HEK293 (cell line): ENCODE measurements around the gene SRF.

ENCODE experiments used
- CTCF ChIP-seq: fragments of 450-650 bp; formaldehyde crosslinking; IDR thresholded peaks from 2 replicates; pipeline ENCODE4 v1.5.1; 2016; ENCODE audit warnings: missing biosample characterization, missing genetic modification characterization
- OSR2 ChIP-seq: fragments of 450-650 bp; formaldehyde crosslinking; IDR thresholded peaks from 2 replicates; pipeline ENCODE4 v1.5.1; 2016; ENCODE audit warnings: missing biosample characterization, missing genetic modification characterization
- TRIM28 ChIP-seq: IDR thresholded peaks from 2 replicates; pipeline ENCODE4 v1.6.1; 2011; ENCODE audit warnings: low read length, control low read depth, borderline replicate concordance
- ZBTB1 ChIP-seq: fragments of 450-650 bp; formaldehyde crosslinking; IDR thresholded peaks from 2 replicates; pipeline ENCODE4 v1.5.1; 2016; ENCODE audit warnings: missing biosample characterization, missing genetic modification characterization
- ZNF121 ChIP-seq: fragments of 450-650 bp; formaldehyde crosslinking; IDR thresholded peaks from 2 replicates; pipeline ENCODE4 v1.5.1; 2016; ENCODE audit warnings: missing biosample characterization, missing genetic modification characterization
- ZNF184 ChIP-seq: fragments of 450-650 bp; IDR thresholded peaks from 2 replicates; pipeline ENCODE4 v1.5.1; 2018; ENCODE audit warnings: missing biosample characterization, mild to moderate bottlenecking, missing genetic modification characterization
- ZNF394 ChIP-seq: fragments of 450-650 bp; formaldehyde crosslinking; IDR thresholded peaks from 2 replicates; pipeline ENCODE4 v1.5.1; 2016; ENCODE audit warnings: missing biosample characterization, missing genetic modification characterization, mild to moderate bottlenecking, moderate library complexity, borderline replicate concordance
- ZNF521 ChIP-seq: fragments of 450-650 bp; formaldehyde crosslinking; IDR thresholded peaks from 2 replicates; pipeline ENCODE4 v1.5.1; 2017; ENCODE audit warnings: missing biosample characterization, mild to moderate bottlenecking, missing genetic modification characterization
- ZNF623 ChIP-seq: fragments of 450-650 bp; formaldehyde crosslinking; IDR thresholded peaks from 2 replicates; pipeline ENCODE4 v1.5.1; 2016; ENCODE audit warnings: missing biosample characterization, missing genetic modification characterization
- ZNF639 ChIP-seq: fragments of 450-650 bp; formaldehyde crosslinking; IDR thresholded peaks from 2 replicates; pipeline ENCODE4 v1.5.1; 2016; ENCODE audit warnings: missing biosample characterization, missing genetic modification characterization
- ZNF704 ChIP-seq: fragments of 450-650 bp; formaldehyde crosslinking; IDR thresholded peaks from 2 replicates; pipeline ENCODE4 v1.5.1; 2016; ENCODE audit warnings: missing biosample characterization, missing genetic modification characterization

- TF ChIP-seq CTCF (tag by site-specific recombination): no peak
- no peak for TF ChIP-seq ZNF623 (tag by site-specific recombination)
- TF ChIP-seq ZNF121: no peak
- no peak for TF ChIP-seq ZNF521 (tag by site-specific recombination)
- no peak for TF ChIP-seq TRIM28
- TF ChIP-seq ZNF639 (tag by site-specific recombination): no peak
- no peak for TF ChIP-seq ZNF184 (tag by site-specific recombination)
- no peak for TF ChIP-seq ZBTB1 (tag by site-specific recombination)
- TF ChIP-seq ZNF704 (tag by site-specific recombination): no peak
- TF ChIP-seq OSR2 (tag by site-specific recombination): no peak
- TF ChIP-seq ZNF394 (tag by site-specific recombination): no peak
Measured at GRCh38 chr6:43229803-43230620, 58.9 kb downstream of the SRF start.
